ENCODE measurements around the gene PIKFYVE. TPM values are rescaled to one million over a fixed set of nuclear protein-coding genes. Genes with fewer than 3 reads are reported as not detected.

The PIKFYVE gene, protein sequence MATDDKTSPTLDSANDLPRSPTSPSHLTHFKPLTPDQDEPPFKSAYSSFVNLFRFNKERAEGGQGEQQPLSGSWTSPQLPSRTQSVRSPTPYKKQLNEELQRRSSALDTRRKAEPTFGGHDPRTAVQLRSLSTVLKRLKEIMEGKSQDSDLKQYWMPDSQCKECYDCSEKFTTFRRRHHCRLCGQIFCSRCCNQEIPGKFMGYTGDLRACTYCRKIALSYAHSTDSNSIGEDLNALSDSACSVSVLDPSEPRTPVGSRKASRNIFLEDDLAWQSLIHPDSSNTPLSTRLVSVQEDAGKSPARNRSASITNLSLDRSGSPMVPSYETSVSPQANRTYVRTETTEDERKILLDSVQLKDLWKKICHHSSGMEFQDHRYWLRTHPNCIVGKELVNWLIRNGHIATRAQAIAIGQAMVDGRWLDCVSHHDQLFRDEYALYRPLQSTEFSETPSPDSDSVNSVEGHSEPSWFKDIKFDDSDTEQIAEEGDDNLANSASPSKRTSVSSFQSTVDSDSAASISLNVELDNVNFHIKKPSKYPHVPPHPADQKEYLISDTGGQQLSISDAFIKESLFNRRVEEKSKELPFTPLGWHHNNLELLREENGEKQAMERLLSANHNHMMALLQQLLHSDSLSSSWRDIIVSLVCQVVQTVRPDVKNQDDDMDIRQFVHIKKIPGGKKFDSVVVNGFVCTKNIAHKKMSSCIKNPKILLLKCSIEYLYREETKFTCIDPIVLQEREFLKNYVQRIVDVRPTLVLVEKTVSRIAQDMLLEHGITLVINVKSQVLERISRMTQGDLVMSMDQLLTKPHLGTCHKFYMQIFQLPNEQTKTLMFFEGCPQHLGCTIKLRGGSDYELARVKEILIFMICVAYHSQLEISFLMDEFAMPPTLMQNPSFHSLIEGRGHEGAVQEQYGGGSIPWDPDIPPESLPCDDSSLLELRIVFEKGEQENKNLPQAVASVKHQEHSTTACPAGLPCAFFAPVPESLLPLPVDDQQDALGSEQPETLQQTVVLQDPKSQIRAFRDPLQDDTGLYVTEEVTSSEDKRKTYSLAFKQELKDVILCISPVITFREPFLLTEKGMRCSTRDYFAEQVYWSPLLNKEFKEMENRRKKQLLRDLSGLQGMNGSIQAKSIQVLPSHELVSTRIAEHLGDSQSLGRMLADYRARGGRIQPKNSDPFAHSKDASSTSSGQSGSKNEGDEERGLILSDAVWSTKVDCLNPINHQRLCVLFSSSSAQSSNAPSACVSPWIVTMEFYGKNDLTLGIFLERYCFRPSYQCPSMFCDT (N-terminal part only)
- 180 and 182 TPM in 2 replicates for total RNA-seq (2013; cell fraction: nucleolus; rRNA removed)
- total RNA-seq (2014; rRNA removed) (26.8 and 31.3 TPM in 2 replicates), total RNA-seq (2014; rRNA removed; fragmentation: Illumina TruSeq; extraction: Trizol) (28.4 and 29.9 TPM in 2 replicates), total RNA-seq (2021) (21.1 and 21.2 TPM in 2 replicates), polyA plus RNA-seq (2011; rRNA removed) (41.7 and 57.9 TPM in 2 replicates), polyA plus RNA-seq (2014; fragmentation: Illumina TruSeq; extraction: Trizol) (24.5 and 31.0 TPM in 2 replicates), polyA plus RNA-seq (2014; fragmentation: Nextera tagmentation; extraction: Ambion mirVana) (1 to 10 TPM; 5.2 to 5.5 TPM), polyA plus RNA-seq (2014; rRNA removed) (15.6 and 18.0 TPM in 2 replicates), polyA plus RNA-seq (2016; fragmentation: Nextera tagmentation; extraction: Ambion mirVana) (1 to 10 TPM; 9.6 to 9.9 TPM), polyA minus RNA-seq (2011; rRNA and poly(A)+ RNA removed) (89.7 and 93.4 TPM in 2 replicates), Bru-seq, nascent RNA (percentile 95 among the genes with signal in this experiment), BruChase-seq, experiment 1, labeled RNA remaining after a 6-hour chase (percentile 97 among the genes with signal in this experiment), BruChase-seq, experiment 2, labeled RNA remaining after a 2-hour chase (percentile 98 among the genes with signal in this experiment)
- polyA plus RNA-seq (2011; ENCODE audit: low read depth) = 7.8 TPM
- polyA plus RNA-seq (2011; cell fraction: cytosol; rRNA removed) = 18.5 and 21.3 TPM in 2 replicates
- 52.2 and 58.8 TPM in 2 replicates for polyA plus RNA-seq (2011; cell fraction: nucleus; rRNA removed)
- polyA plus RNA-seq (2012) = 9.9 and 11.6 TPM in 2 replicates
- 21.1 and 26.6 TPM in 2 replicates for polyA minus RNA-seq (2011; cell fraction: cytosol; rRNA and poly(A)+ RNA removed)
- 90.8 and 125 TPM in 2 replicates for polyA minus RNA-seq (2011; cell fraction: nucleus; rRNA and poly(A)+ RNA removed)
- long read RNA-seq, experiment 1 = 0 reads
- long read RNA-seq, experiment 2, partial matches to known transcripts = 11 of 30 reads
- long read RNA-seq, experiment 2, other reads (novel, unspliced or antisense) = 19 of 30 reads

GRCh38 chr2:208265801-208266552 is at the start of gene PIKFYVE:
Gene PIKFYVE, plus strand, starts transcription at chr2:208266255. Its CDS starts 5,265 bp downstream, at chr2:208271520.
- ChIA-PET RAD21 (ENCODE audit: unreplicated experiment) (interaction anchor here (0.7 to 5.3 kb wide), 12 partner anchors 8 to 100 kb away, joined by 3 to 43 read pairs (median 4); partner anchors contain the start of gene IDH1), SMC1A (ENCODE audit: uncharacterized antibody, unreplicated experiment) (interaction anchor here (0.7 to 8.9 kb wide), 10 partner anchors 9 to 641 kb away, joined by 3 to 77 read pairs (median 3); partner anchors contain the start of genes IDH1 and METTL21A), POLR2A (interaction anchor here (0.6 to 5.7 kb wide), 12 partner anchors 9 to 100 kb away, joined by 3 to 68 read pairs (median 4); partner anchors contain the start of gene IDH1), CTCF (interaction anchor here (1.0 to 6.2 kb wide), 7 partner anchors 8 to 54 kb away, joined by 3 to 69 read pairs (median 4); partner anchors contain the start of gene IDH1)
- H3K36me3 ChIP-seq (ENCODE audit: control insufficient read depth in 2 of 2, insufficient read depth in 2 of 2, low read length in 1 of 2) = no peaks in the 10 kb centered on the region
- H3K9ac ChIP-seq (ENCODE audit: control insufficient read depth, insufficient read depth, low read length) = peak within 1 kb of the TSS; percentile 86
- peak within 1 kb of the TSS; percentile 88 for H3K4me2 ChIP-seq (ENCODE audit: control insufficient read depth, insufficient read depth)
- H2AFZ ChIP-seq (ENCODE audit: control insufficient read depth, low read depth, low read length) = peak within 1 kb of the TSS; percentile 91
- in situ Hi-C loops (cut with MboI) = no loop called here
- DNase-seq (ENCODE audit: low read depth, low spot score) (peak; percentile 91), ATAC-seq (peak; percentile 92), FAIRE-seq (peak; percentile 89)
- H3K9me3 ChIP-seq (replicated peaks; ENCODE audit: control insufficient read depth, insufficient read depth, low read length) = no peaks in the 10 kb centered on the region
- H3K4me1 ChIP-seq (ENCODE audit: control insufficient read depth, insufficient read depth, low read length) = peaks cover 8% of the 10 kb centered on the region
- BruUV-seq (replicated peaks) = no TSS peak
- intact Hi-C loops (cut with micrococcal nuclease; ENCODE audit: unreplicated experiment) = loop anchor here (1.0 to 10.0 kb wide), 5 partner anchors 11 to 731 kb away; partner anchors contain the start of genes IDH1 and METTL21A
- 2% methylated on average over 45 of the region's 50 CpGs for WGBS (ENCODE audit: insufficient coverage, insufficient replicate concordance, low lambda C conversion rate, missing lambda C conversion rate)
- no peaks in the 10 kb centered on the region for H4K20me1 ChIP-seq (ENCODE audit: control insufficient read depth, insufficient read depth)
- H3K27me3 ChIP-seq (replicated peaks in 1 of 2; ENCODE audit: control insufficient read depth in 2 of 2, insufficient read depth in 2 of 2, low read length in 1 of 2) = no peaks in the 10 kb centered on the region
- peak within 1 kb of the TSS; percentile 86 for H3K4me3 ChIP-seq
- H3K79me2 ChIP-seq (ENCODE audit: control insufficient read depth, insufficient read depth, low read length) = peaks cover 39% of the 10 kb centered on the region
- peak within 1 kb of the TSS; percentile 93 for H3K27ac ChIP-seq (ENCODE audit: control insufficient read depth, insufficient read depth)
- TF ChIP-seq POLR2AphosphoS5 (IDR thresholded peaks at IDR 0.05; ENCODE audit: low read length) (no peak), PAX5 (IDR thresholded peaks at IDR 0.05; ENCODE audit: borderline replicate concordance, low read depth, low read length) (peak; percentile 89), ZSCAN29 (IDR thresholded peaks at IDR 0.05) (no peak), RUNX3 (IDR thresholded peaks at IDR 0.05; ENCODE audit: low read length) (peak; percentile 93), ZNF217 (IDR thresholded peaks at IDR 0.05) (0 out of 2 replicates have a peak, but pooled peaks have one; percentile 41), SMC3 (IDR thresholded peaks at IDR 0.05; ENCODE audit: borderline replicate concordance, low read length) (no peak), NR2F1 (conservative IDR thresholded peaks at IDR 0.05) (peak; percentile 86), STAT3 (IDR thresholded peaks at IDR 0.05; ENCODE audit: low read depth, low read length) (no peak), POLR2A (IDR thresholded peaks at IDR 0.05; ENCODE audit: low read depth, low read length) (peak; percentile 91), ETV6 (conservative IDR thresholded peaks at IDR 0.05 in 1 of 2, IDR thresholded peaks at IDR 0.05 in 1 of 2; ENCODE audit: borderline replicate concordance in 1 of 2, low read depth in 1 of 2) (peak in 1 of 2 experiments; percentile 81; a peak in 2 of 4 replicates)
- TF ChIP-seq, protein P1, sequence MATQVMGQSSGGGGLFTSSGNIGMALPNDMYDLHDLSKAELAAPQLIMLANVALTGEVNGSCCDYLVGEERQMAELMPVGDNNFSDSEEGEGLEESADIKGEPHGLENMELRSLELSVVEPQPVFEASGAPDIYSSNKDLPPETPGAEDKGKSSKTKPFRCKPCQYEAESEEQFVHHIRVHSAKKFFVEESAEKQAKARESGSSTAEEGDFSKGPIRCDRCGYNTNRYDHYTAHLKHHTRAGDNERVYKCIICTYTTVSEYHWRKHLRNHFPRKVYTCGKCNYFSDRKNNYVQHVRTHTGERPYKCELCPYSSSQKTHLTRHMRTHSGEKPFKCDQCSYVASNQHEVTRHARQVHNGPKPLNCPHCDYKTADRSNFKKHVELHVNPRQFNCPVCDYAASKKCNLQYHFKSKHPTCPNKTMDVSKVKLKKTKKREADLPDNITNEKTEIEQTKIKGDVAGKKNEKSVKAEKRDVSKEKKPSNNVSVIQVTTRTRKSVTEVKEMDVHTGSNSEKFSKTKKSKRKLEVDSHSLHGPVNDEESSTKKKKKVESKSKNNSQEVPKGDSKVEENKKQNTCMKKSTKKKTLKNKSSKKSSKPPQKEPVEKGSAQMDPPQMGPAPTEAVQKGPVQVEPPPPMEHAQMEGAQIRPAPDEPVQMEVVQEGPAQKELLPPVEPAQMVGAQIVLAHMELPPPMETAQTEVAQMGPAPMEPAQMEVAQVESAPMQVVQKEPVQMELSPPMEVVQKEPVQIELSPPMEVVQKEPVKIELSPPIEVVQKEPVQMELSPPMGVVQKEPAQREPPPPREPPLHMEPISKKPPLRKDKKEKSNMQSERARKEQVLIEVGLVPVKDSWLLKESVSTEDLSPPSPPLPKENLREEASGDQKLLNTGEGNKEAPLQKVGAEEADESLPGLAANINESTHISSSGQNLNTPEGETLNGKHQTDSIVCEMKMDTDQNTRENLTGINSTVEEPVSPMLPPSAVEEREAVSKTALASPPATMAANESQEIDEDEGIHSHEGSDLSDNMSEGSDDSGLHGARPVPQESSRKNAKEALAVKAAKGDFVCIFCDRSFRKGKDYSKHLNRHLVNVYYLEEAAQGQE (IDR thresholded peaks at IDR 0.05; ENCODE audit: low read depth, low read length) = no peak

Measured in GM12878 (cell line).